Measurements from ENCODE around the gene PPP2R1B. TPM values are rescaled to one million over a fixed set of nuclear protein-coding genes. Genes with fewer than 3 reads are reported as not detected.
A peak's percentile ranks its signal among the peaks of the same experiment; 100 is the strongest.

The PPP2R1B gene
- total RNA-seq, 2 donors from 2014 or later: 15.4 to 41.4 TPM

GRCh38 chr11:111759376-111759775 lies 6.8 kb downstream of the PPP2R1B start:
- DNase-seq (ENCODE audit: low spot score): no peak
- H3K4me1 ChIP-seq (replicated peaks): no peaks in the 10 kb centered on the region
- H3K9me3 ChIP-seq: no peaks in the 10 kb centered on the region
- H3K27ac ChIP-seq: no peak overlapping the region
- intact Hi-C loops (cut with DNase I): no loop called here
- no peak overlapping the region for H3K4me3 ChIP-seq
- H3K27me3 ChIP-seq (replicated peaks; ENCODE audit: insufficient read depth): no peaks in the 10 kb centered on the region
- TF ChIP-seq POLR2A (IDR thresholded peaks at IDR 0.05) (no peak), POLR2AphosphoS5 (IDR thresholded peaks at IDR 0.05) (no peak)
- TF ChIP-seq, protein P1, sequence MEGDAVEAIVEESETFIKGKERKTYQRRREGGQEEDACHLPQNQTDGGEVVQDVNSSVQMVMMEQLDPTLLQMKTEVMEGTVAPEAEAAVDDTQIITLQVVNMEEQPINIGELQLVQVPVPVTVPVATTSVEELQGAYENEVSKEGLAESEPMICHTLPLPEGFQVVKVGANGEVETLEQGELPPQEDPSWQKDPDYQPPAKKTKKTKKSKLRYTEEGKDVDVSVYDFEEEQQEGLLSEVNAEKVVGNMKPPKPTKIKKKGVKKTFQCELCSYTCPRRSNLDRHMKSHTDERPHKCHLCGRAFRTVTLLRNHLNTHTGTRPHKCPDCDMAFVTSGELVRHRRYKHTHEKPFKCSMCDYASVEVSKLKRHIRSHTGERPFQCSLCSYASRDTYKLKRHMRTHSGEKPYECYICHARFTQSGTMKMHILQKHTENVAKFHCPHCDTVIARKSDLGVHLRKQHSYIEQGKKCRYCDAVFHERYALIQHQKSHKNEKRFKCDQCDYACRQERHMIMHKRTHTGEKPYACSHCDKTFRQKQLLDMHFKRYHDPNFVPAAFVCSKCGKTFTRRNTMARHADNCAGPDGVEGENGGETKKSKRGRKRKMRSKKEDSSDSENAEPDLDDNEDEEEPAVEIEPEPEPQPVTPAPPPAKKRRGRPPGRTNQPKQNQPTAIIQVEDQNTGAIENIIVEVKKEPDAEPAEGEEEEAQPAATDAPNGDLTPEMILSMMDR (IDR thresholded peaks at IDR 0.05): no peak
- no peaks in the 10 kb centered on the region for H3K36me3 ChIP-seq

- Histone ChIP-seq H3K27ac (no peak overlapping the region), H3K9me3 (no peaks in the 10 kb centered on the region), H3K4me1 (replicated peaks) (no peaks in the 10 kb centered on the region), H3K4me3 (no peak overlapping the region), H3K36me3 (peaks cover 0 to 3% of the 10 kb centered on the region in 2 donors), H3K27me3 (replicated peaks; ENCODE audit: insufficient read depth) (no peaks in the 10 kb centered on the region)
- no peak for DNase-seq (ENCODE audit: low spot score)
- TF ChIP-seq, protein P1 (IDR thresholded peaks at IDR 0.05): no peak
- WGBS: 94% methylated on average over 6 of the region's 6 CpGs
- intact Hi-C loops (cut with DNase I): no loop called here
Observed at GRCh38 chr11:111756097-111756496, 10.1 kb downstream of the PPP2R1B start.

GRCh38 chr11:111749646-111750045 lies 16.5 kb downstream of the PPP2R1B start:
- Histone ChIP-seq H3K4me1 (replicated peaks) (no peaks in the 10 kb centered on the region), H3K36me3 (peaks cover 0 to 3% of the 10 kb centered on the region in 2 donors), H3K9me3 (no peaks in the 10 kb centered on the region), H3K27ac (no peak overlapping the region), H3K4me3 (no peak overlapping the region), H3K27me3 (replicated peaks; ENCODE audit: insufficient read depth) (no peaks in the 10 kb centered on the region)
- no peak for DNase-seq (ENCODE audit: low spot score)
- intact Hi-C loops (cut with DNase I): no loop called here
- TF ChIP-seq POLR2AphosphoS5 (IDR thresholded peaks at IDR 0.05): no peak
- no peak for TF ChIP-seq POLR2A (IDR thresholded peaks at IDR 0.05)
- TF ChIP-seq, protein P1 (IDR thresholded peaks at IDR 0.05): no peak

GRCh38 chr11:111748035-111748804 lies 18.0 kb downstream of the PPP2R1B start:
- H3K9me3 ChIP-seq: no peaks in the 10 kb centered on the region
- H3K36me3 ChIP-seq: peaks cover 0 to 3% of the 10 kb centered on the region in 2 donors
- TF ChIP-seq, protein P1 (IDR thresholded peaks at IDR 0.05): no peak
- TF ChIP-seq POLR2A (IDR thresholded peaks at IDR 0.05) (no peak), POLR2AphosphoS5 (IDR thresholded peaks at IDR 0.05) (peak; percentile 6)
- intact Hi-C loops (cut with DNase I): no loop called here
- no peak overlapping the region for H3K4me3 ChIP-seq
- H3K27me3 ChIP-seq (replicated peaks; ENCODE audit: insufficient read depth): no peaks in the 10 kb centered on the region
- DNase-seq (ENCODE audit: low spot score): no peak
- H3K27ac ChIP-seq: peak overlapping the region; percentile 4 to 20
- H3K4me1 ChIP-seq (replicated peaks): no peaks in the 10 kb centered on the region
- WGBS: 55% methylated on average over 7 of the region's 7 CpGs

All from prostate gland (tissue), 2 donors.